T-helper 2 cell treated with Interferon-gamma antibody and Interleukin-4, amounts not matched to agents 100 ng/mL and 5 ng/mL, for 36 hours (primary cell): ENCODE results near the gene PLD2. TPM values are rescaled to one million over a fixed set of nuclear protein-coding genes. Genes with fewer than 3 reads are reported as not detected.
"Not testable (repeated sequence)": the region's sequence is repeated elsewhere in the genome, so short reads cannot be mapped to it uniquely, and the experiment has no call there.

Experiments used
- intact Hi-C: fragments of 100-400 bp; cut with micrococcal nuclease; formaldehyde crosslinking; loops from one replicate; pipeline ENCODE4 v1.15.1; 2023
- total RNA-seq: library from RNA; stranded (reverse); gene quantifications from 2 replicates; pipeline ENCODE4 v1.2.3, GENCODE V29; 2022

The PLD2 gene
- total RNA-seq, 1 donor from 2014 or later = 15.8 TPM

DNA sequence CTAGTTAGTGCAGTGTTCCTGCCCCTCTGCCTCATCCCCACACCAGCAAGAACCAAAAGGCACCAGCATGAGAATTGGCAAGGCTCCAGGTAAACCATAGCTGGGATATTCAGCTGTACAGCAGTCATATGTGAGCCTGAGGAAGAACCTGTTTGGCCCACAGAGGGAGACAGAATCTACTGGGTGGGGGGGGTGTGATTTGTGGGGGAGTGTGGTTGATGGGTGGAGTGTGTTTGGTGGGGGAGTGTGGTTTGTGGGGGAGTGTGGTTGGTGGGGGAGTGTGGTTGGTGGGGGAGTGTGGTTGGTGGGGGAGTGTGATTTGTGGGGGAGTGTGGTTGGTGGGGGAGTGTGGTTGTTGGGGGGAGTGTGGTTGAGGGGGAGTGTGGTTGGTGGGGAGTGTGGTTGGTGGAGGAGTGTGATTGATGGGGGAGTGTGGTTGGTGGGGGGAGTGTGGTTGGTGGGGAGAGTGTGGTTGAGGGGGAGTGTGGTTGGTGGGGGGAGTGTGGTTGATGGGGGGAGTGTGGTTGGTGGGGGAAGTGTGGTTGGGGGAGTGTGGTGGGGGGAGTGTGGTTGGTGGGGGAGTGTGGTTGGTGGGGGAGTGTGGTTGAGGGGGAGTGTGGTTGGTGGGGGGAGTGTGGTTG, 45.7 kb downstream of the PLD2 start:
- intact Hi-C loops = no loop called here

DNA sequence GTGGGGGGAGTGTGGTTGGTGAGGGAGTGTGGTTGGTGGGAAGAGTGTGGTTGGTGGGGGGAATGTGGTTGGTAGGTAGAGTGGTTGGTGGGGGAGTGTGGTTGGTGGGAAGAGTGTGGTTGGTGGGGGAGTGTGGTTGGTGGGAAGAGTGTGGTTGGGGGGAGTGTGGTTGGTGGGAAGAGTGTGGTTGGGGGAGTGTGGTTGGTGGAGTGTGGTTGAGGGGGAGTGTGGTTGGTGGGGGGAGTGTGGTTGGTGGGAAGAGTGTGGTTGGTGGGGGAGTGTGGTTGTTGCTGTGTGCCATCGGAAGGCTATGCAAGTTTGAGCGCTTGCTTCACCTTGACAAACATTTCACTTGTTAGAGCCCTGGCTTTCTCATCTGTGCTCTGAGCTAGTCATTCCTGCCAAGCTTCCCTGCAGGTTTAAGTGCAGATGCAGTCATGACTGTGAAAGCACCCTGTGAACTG, 46.3 kb downstream of the PLD2 start:
- intact Hi-C loops = no loop called here

DNA sequence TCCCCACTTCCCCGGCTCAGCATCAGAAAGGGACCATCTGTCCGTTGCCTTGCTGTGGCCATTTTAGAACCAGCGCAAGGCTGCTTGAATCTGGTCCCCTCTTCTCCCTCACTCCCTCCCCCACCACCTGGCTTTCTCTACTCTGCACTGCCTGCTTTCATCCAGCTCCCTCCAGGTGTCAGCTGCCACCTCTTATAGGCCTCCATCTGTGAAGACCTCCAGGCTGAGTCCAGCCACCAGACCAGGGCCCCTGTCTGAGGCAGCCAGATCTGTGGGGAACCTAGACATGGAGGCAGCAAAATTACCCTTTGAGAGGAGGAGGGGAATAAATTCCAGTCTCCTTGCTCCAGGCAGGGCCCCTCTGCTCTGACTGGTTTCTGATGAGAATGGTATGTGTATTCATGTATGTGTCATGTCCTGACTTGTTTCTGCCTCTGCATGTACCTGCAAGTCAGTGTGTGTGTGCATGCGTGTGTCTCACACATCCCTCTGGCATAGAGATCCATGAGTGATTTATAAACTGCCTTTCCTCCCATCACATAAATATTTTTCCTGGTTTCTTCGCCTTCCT, 47.2 kb downstream of the PLD2 start:
- intact Hi-C loops = no loop called here

DNA sequence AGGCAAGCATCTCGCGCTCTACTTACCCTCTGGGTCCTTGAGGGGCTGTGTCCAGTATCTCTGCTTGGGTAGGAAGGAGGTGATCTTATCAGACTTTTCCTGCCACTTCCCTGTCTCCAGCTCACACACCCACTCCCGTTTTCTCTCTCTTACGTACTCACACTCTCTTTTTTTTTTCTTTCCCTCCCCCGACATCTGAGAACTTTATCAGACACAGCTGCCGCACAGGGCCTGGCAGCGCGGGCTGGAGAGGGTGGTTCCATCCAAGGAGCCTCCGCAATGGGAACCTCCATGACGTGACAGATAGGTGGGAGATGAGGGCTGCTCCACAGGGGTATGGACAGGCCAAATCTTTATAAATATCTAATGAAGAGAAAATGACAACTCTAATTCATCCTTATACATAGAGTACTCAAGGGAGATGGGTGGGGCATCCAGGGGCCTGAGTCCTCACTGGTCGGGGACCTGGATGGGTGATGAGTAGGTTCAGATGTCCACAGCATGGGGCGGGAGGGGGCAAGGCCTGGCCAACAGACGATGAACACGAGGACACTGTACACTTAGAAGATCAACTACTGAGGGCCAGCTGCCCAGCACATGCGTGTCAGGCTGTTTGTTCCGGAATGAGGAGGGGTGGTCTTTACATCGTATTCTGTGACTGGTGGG, 49.5 kb downstream of the PLD2 start:
- intact Hi-C loops = no loop called here

DNA sequence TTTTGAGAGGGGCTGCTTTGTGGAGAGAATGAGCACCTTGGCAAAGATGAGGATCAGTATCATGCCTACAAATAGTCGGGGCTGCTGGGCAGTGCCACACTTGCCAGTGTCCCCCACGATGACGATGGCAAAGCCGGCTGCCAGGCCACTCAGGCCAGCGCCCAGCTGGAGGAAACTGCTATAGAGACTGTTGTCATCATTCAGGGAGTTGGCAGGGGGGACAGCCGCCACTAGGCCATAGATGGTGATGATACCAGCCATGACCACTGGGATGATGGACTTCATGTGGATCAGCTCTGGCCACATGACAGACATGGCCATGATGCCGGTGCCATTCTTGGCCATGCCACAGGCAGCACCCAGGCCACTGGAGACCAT, 50.0 kb downstream of the PLD2 start:
- intact Hi-C loops = no loop called here

DNA sequence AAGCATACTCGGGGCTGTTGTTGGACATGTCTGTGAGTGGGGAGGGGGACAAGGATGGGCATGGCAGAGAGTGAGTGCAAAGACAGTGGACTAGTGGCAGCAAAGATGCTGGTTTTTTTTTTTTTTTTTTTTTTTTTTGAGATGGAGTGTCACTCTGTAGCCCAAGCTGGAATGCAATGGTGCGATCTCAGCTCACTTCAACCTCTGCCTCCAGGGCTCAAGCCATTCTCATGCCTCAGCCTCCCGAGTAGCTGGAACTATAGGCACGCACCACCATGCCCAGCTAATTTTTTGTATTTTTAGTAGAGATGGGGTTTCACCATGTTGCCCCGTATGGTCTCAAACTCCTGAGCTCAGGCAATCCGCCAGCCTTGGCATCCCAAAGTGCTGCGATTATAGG, 50.4 kb downstream of the PLD2 start:
- intact Hi-C loops = not testable (repeated sequence)

DNA sequence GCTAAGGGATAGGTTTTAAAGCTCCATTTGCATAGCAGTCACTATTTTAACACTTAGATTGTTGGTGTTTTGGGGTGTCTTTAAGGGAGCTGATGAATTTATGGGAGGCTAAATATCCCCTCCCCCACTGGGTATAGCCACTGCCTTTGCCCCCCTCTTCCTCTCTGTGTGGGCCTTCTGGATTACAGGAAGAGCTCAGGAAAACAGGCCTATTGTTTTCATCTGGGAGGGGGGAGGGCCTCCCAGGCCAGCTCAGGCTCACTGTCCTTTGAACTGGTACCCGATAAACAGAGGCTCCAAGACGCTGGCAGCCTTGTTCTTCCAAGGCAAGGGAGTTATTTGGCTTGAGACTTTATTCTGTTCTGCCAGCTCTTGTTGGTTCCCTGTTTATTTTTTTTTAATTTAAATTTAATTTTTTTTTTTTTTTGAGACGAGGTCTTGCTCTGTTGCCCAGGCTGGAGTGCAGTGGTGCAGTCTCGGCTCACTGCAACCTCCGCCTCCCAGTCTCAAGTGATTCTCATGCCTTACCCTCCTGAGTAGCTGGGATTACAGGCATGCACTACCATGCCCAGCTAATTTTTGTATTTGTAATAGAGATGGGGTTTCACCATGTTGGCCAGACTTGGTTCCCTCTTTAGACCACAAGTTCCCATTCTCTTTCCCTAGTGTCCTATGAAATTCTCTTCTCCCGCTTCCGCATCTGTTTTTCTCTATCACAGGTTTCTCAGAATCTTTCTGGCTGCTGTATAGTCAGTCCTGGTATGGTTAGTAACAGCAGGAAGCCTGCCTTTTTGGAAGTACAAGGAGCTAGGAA, 51.3 kb downstream of the PLD2 start:
- intact Hi-C loops = no loop called here

DNA sequence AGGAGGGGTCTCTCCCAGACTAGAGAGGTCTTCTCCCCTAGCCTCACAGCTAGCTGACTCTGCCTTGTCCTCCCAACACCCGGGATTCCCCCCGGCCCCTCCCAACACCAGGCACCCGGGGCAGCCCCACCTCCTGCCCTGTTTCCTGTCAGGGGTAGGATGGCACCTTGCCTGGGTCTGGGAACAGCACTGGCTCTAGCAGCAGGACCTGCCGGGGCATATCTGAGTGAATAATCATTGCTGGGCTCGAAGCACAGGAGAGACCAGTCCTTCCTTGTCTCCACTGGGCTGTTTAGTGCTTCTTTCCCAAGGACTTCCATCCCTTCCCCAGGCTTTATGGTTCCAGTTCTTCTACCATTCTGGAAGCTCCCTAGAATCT, 51.9 kb downstream of the PLD2 start:
- intact Hi-C loops = no loop called here

DNA sequence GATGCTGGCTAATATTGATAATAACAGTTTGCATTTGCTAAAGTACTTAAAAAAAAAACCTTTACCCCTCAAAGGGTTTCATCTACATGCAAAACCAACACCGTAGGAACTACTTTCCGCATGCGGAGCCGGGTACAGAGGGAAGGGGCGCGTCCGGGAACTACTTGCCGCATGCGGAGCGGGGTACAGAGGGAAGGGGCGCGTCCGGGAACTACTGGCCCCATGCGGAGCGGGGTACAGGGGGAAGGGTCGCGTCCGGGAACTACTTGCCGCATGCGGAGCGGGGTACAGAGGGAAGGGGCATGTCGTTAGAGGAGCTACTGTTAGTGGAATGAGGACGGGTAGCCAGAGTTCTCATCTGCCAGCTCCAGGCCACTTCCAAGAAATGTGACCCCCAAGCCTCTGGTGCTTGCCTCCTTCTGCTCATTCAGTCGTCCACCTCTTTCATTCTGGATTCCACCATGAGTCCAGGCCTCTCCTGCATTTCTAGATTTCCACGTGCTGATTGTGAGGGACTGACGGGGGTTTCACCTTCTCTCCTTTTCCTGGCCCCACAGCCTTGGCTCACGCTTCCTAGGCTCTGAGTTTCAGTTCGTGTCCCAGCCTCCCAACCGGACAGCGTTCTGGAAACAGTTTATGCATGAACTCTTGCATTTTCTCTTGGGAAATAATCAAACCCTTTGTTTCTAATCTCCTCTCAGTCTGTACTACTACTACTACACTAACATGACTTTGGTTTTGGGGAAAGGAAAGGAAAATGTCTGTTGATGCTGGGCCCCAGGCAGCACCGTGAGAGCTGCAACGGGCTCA, 53.1 kb downstream of the PLD2 start:
- intact Hi-C loops = no loop called here

DNA sequence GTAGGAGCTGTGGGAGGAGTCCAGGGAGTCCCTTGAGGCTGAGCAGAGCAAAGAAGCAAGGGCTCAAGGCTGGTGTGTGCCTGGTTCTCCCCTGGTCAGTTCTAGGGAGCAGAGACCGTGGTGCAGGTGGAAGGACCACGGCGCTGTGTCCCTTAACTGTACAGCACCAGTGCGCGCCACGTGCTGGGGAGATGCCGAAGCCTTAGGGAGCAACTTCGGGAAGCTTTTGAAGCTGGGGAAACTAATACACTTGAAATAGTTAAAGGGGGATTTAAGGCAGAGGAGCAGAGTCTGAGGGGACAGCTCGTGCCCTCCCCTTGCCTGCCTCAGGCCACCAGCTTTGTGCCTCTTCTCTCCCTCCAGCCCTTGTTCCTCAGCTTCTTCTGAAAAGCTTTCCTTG, 53.7 kb downstream of the PLD2 start:
- intact Hi-C loops = no loop called here

DNA sequence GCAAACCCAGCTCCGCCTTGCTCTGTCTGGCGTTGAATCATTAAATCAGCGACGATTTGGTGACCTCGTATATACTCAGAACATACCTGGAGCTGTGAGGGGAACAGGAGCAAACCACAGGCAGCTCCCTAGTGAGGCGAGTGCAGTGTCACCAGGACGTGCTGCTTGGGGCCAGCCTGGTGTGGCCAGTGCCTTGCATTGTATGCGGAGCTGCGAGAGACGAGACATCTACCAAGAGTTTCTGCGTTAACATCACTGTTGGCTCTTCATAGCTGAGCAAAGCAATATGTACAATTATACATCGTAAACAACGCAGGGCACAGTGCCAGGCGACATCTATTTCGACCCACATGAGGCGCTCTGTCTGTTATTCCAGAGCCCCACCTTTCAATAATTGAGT, 54.1 kb downstream of the PLD2 start:
- intact Hi-C loops = no loop called here

DNA sequence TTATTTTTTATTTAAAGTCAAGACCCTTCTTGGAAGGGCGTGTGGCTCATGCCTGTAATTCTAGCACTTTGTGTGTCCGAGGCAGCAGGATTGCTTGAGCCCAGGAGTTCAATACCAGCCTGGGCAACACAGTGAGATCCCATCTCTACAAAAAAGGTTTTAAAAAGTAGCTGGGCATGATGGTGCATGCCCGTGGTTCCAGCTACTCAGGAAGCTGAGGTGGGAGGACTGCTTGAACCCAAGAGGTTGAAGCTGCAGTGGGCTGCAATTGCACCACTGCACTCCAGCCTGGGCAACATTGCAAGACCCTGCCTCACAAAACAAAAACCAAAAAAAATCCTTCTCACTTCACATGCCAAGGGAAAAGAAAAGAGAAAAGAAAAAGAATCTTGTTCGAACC, 55.8 kb downstream of the PLD2 start:
- intact Hi-C loops = no loop called here

DNA sequence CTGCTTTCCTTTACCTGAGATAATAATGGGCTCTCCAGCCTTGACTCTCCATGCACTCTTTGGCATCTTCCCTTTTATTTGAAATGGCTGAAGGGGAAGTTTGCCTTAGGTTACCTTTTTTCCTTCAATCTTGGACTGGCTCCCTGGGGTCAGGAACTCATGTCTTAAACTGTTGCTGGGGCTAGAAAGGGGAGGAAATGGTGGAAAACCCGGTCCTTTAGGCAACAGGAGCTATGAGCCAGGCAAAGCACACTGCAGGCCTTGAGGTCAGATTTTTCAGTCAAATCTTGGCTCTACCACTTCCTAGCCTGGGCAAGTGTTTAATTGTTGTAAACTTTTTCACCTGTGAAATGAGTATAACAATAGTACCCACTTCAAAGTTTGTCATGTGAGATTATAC, 56.4 kb downstream of the PLD2 start:
- intact Hi-C loops = no loop called here

DNA sequence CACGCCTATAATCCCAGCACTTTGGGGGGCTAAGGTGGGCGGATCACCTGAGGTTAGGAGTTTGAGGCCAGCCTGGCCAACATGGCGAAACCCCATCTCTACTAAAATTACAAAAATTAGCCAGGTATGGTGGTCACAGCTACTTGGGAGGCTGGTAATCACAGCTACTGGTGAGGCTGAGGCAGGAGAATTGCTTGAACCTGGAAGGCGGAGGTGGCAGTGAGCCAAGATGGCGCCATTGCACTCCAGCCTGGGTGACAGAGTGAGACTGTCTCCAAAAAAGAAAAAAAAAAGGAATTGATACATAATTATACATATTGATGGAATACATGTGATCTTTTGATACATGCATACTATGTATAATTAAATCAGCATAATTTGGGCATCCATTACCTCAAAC, 60.6 kb downstream of the PLD2 start:
- intact Hi-C loops = not testable (repeated sequence)

DNA sequence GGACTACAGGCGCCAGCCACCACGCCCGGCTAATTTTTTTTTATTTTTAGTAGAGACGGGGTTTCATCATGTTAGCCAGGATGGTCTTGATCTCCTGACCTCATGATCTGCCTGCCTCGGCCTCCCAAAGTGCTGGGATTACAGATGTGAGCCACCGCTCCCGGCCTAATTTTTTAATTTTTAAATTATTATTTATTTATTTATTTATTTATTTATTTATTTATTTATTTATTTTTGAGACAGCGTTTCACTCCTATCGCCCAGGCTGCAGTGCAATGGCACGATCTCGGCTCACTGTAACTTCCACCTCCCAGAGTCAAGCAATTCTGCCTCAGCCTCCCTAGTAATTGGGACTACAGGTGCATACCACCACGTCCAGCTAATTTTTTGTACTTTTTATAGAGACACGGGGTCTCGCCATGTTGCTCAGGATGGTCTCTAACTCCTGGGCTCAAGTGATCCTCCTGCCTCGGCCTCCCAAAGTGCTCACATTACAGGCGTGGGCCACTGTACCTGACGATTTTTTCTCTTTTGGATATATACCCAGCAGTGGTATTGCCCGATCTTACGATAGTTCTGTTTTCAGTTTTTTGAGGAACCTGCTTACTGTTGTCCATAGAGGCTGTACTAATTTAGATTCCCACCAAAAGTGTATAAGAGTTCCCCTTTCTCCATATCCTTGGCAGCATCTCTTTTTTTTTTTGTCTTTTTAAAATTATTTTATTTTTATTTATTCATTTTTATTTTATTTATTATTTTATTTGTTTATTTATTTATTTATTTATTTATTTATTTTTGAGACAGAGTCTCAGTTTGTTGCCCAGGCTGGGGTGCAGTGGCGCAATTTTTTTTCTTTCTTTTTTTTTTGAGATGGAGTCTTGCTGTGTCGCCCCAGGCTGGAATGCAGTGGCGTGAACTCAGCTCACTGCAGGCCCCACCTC, 62.4 kb downstream of the PLD2 start:
- intact Hi-C loops = not testable (repeated sequence)

DNA sequence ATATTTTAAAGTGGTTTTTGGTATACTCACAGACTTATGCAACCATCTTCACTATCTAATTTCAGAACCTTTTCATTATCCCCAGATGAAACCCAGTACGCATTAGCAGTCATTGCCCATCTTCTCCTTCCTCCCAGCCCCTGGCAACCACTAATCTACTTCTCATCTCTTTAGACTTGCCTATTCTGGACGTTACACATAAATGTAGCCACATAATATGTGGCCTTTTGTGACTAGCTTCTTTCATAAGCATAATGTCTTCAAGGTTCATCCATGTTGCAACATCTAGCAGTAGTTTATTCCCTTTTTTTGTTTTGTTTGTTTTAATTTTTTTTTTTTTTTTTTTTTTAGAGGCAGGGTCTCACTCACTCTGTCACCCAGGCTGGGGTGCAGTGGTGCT, 63.9 kb downstream of the PLD2 start:
- intact Hi-C loops = no loop called here

DNA sequence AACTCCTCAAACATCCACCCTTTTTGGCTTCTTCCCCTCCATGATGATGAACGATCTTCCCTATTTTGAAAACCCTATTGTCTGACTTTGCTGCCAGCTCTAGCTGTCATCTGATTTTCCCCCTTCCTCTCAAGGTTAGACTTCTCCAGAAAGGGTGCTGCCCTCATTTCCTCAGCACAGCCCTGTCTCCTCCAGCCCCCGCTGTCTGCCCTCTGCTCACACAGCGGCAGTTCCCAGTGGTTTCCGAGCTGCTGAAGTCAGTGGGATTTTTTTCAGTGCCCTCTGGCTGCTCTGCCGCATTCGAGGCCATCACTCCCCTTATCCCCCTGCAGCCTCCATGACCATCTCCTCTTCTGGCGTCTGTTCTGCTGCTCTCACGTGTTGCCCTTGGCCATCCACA, 65.8 kb downstream of the PLD2 start:
- intact Hi-C loops = no loop called here
